ENCODE results near the gene GLIPR1.

Gene GLIPR1

DNA sequence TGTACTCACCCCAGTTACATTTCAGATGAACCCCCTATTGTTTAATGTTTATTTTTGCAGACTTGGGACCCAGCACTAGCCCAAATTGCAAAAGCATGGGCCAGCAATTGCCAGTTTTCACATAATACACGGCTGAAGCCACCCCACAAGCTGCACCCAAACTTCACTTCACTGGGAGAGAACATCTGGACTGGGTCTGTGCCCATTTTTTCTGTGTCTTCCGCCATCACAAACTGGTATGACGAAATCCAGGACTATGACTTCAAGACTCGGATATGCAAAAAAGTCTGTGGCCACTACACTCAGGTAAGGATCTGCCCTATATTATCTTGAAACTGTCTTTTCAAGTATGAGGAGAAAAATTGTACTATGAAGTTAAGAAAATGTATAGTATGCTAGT, 1.2 kb downstream of the GLIPR1 start:
- TF ChIP-seq TCF4 (CRISPR knock-in tag; IDR thresholded peaks at IDR 0.05; ENCODE audit: borderline replicate concordance) (no peak), CSDC2 (CRISPR knock-in tag; IDR thresholded peaks at IDR 0.05) (no peak), OSR1 (CRISPR knock-in tag; IDR thresholded peaks at IDR 0.05) (no peak)
- TF ChIP-seq, protein P1, sequence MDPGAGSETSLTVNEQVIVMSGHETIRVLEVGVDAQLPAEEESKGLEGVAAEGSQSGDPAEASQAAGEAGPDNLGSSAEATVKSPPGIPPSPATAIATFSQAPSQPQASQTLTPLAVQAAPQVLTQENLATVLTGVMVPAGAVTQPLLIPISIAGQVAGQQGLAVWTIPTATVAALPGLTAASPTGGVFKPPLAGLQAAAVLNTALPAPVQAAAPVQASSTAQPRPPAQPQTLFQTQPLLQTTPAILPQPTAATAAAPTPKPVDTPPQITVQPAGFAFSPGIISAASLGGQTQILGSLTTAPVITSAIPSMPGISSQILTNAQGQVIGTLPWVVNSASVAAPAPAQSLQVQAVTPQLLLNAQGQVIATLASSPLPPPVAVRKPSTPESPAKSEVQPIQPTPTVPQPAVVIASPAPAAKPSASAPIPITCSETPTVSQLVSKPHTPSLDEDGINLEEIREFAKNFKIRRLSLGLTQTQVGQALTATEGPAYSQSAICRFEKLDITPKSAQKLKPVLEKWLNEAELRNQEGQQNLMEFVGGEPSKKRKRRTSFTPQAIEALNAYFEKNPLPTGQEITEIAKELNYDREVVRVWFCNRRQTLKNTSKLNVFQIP (CRISPR knock-in tag; IDR thresholded peaks at IDR 0.05; ENCODE audit: borderline replicate concordance, low read depth), result no peak
- ATAC-seq, result no peak

DNA sequence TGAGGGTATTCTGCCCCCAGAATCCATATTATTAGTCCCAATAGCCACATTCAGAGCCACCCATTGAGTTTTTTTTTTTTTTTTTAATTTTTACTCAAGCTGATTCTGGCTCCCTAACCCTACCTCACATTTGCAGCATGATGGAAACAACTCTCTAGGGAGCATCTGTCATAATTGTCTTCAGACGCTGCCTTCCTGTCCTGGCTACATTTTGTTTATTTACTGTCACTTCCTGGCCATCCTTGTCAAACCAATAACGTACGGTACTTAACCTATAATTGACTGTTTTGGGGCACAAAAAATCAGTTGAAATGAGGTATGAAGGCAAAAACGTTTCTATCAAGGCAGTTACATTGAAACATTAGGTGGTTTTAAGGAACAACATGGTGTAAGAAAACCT, 2.1 kb downstream of the GLIPR1 start:
- ATAC-seq, result no peak
- no peak for TF ChIP-seq ARNTL (CRISPR knock-in tag; IDR thresholded peaks at IDR 0.05; ENCODE audit: borderline replicate concordance, low read depth)
- TF ChIP-seq BACH2 (CRISPR knock-in tag; IDR thresholded peaks at IDR 0.05; ENCODE audit: borderline replicate concordance), result no peak
- no peak for TF ChIP-seq OSR1 (CRISPR knock-in tag; IDR thresholded peaks at IDR 0.05)
- TF ChIP-seq ZFP30 (CRISPR knock-in tag; IDR thresholded peaks at IDR 0.05), result no peak
- no peak for TF ChIP-seq PATZ1 (CRISPR knock-in tag; IDR thresholded peaks at IDR 0.05; ENCODE audit: borderline replicate concordance)
- TF ChIP-seq RARB (CRISPR knock-in tag; IDR thresholded peaks at IDR 0.05), result no peak
- TF ChIP-seq CREB5 (CRISPR knock-in tag; IDR thresholded peaks at IDR 0.05; ENCODE audit: low read depth), result no peak
- TF ChIP-seq ZNF565 (CRISPR knock-in tag; conservative IDR thresholded peaks at IDR 0.05; ENCODE audit: low read depth), result no peak
- TF ChIP-seq GLIS3 (CRISPR knock-in tag; IDR thresholded peaks at IDR 0.05), result no peak
- TF ChIP-seq, protein P1 (CRISPR knock-in tag; IDR thresholded peaks at IDR 0.05; ENCODE audit: borderline replicate concordance, low read depth), result no peak
- TF ChIP-seq TOX (CRISPR knock-in tag; IDR thresholded peaks at IDR 0.05; ENCODE audit: borderline replicate concordance), result no peak
- no peak for TF ChIP-seq SNAI2 (CRISPR knock-in tag; IDR thresholded peaks at IDR 0.05)
- no peak for TF ChIP-seq ZNF70 (CRISPR knock-in tag; IDR thresholded peaks at IDR 0.05)
- TF ChIP-seq ZNF8 (CRISPR knock-in tag; IDR thresholded peaks at IDR 0.05), result no peak
- TF ChIP-seq ESRRG (CRISPR knock-in tag; IDR thresholded peaks at IDR 0.05), result no peak
- no peak for TF ChIP-seq ZC3H10 (CRISPR knock-in tag; IDR thresholded peaks at IDR 0.05)
- no peak for TF ChIP-seq PPARA (CRISPR knock-in tag; IDR thresholded peaks at IDR 0.05; ENCODE audit: borderline replicate concordance)
- TF ChIP-seq CSDC2 (CRISPR knock-in tag; IDR thresholded peaks at IDR 0.05), result no peak
- TF ChIP-seq, protein P2, sequence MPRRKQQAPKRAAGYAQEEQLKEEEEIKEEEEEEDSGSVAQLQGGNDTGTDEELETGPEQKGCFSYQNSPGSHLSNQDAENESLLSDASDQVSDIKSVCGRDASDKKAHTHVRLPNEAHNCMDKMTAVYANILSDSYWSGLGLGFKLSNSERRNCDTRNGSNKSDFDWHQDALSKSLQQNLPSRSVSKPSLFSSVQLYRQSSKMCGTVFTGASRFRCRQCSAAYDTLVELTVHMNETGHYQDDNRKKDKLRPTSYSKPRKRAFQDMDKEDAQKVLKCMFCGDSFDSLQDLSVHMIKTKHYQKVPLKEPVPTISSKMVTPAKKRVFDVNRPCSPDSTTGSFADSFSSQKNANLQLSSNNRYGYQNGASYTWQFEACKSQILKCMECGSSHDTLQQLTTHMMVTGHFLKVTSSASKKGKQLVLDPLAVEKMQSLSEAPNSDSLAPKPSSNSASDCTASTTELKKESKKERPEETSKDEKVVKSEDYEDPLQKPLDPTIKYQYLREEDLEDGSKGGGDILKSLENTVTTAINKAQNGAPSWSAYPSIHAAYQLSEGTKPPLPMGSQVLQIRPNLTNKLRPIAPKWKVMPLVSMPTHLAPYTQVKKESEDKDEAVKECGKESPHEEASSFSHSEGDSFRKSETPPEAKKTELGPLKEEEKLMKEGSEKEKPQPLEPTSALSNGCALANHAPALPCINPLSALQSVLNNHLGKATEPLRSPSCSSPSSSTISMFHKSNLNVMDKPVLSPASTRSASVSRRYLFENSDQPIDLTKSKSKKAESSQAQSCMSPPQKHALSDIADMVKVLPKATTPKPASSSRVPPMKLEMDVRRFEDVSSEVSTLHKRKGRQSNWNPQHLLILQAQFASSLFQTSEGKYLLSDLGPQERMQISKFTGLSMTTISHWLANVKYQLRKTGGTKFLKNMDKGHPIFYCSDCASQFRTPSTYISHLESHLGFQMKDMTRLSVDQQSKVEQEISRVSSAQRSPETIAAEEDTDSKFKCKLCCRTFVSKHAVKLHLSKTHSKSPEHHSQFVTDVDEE (CRISPR knock-in tag; IDR thresholded peaks at IDR 0.05), result no peak
- TF ChIP-seq ISL1 (CRISPR knock-in tag; IDR thresholded peaks at IDR 0.05), result no peak

DNA sequence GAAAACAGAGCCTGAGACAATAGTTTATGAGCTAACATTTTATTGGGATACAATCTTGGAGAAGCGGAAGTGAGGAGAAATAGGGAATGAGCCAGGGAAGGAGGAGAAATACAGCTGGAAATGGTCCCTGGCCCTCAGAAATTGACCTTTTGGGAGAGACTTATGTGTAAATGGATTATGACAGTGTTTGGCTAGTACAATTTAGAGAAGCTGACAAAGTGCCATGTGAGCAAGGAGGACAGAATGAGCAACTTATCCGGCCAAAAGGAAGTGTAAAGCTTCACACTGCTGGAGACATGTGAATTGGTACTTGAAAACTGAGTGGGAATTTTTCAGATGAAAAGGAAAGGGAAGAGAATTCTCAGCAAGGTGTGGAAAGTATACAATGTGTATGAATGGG, 2.9 kb downstream of the GLIPR1 start:
- no peak for ATAC-seq
- TF ChIP-seq OSR1 (CRISPR knock-in tag; IDR thresholded peaks at IDR 0.05) (no peak), CREB5 (CRISPR knock-in tag; IDR thresholded peaks at IDR 0.05; ENCODE audit: low read depth) (no peak), TOX (CRISPR knock-in tag; IDR thresholded peaks at IDR 0.05; ENCODE audit: borderline replicate concordance) (no peak), GLIS3 (CRISPR knock-in tag; IDR thresholded peaks at IDR 0.05) (no peak), ZFP3 (CRISPR knock-in tag; IDR thresholded peaks at IDR 0.05) (no peak), TCF4 (CRISPR knock-in tag; IDR thresholded peaks at IDR 0.05; ENCODE audit: borderline replicate concordance) (no peak), ARNTL (CRISPR knock-in tag; IDR thresholded peaks at IDR 0.05; ENCODE audit: borderline replicate concordance, low read depth) (no peak), RARB (CRISPR knock-in tag; IDR thresholded peaks at IDR 0.05) (no peak), PPARA (CRISPR knock-in tag; IDR thresholded peaks at IDR 0.05; ENCODE audit: borderline replicate concordance) (no peak), ESRRG (CRISPR knock-in tag; IDR thresholded peaks at IDR 0.05) (no peak), ZFP30 (CRISPR knock-in tag; IDR thresholded peaks at IDR 0.05) (no peak), PATZ1 (CRISPR knock-in tag; IDR thresholded peaks at IDR 0.05; ENCODE audit: borderline replicate concordance) (no peak), ZNF70 (CRISPR knock-in tag; IDR thresholded peaks at IDR 0.05) (no peak), ZNF8 (CRISPR knock-in tag; IDR thresholded peaks at IDR 0.05) (no peak)
- TF ChIP-seq, protein P1 (CRISPR knock-in tag; IDR thresholded peaks at IDR 0.05; ENCODE audit: borderline replicate concordance, low read depth), result no peak
